Mesendoderm (in vitro differentiated cells): ENCODE data around the gene SLC35E4.
A peak's percentile ranks its signal among the peaks of the same experiment; 100 is the strongest.

ENCODE experiments used
- DNase-seq: peaks from one replicate; pipeline ENCODE4 v3.0.0; 2013
- H2AK5ac ChIP-seq: 2 replicates; pipeline ENCODE4 v1.6.1; 2013; ENCODE audit warnings: low read length, inconsistent platforms
- H2BK120ac ChIP-seq: 2 replicates; pipeline ENCODE4 v1.6.1; 2013; ENCODE audit warnings: low read depth, mild to moderate bottlenecking, low read length, moderate library complexity, mixed read lengths
- H2BK15ac ChIP-seq: replicated peaks from 2 replicates; pipeline ENCODE4 v1.6.1; 2013; ENCODE audit warnings: low read depth, mild to moderate bottlenecking, moderate library complexity
- H2BK5ac ChIP-seq: 2 replicates; pipeline ENCODE4 v1.6.1; 2013; ENCODE audit warnings: low read length, inconsistent platforms
- H3K18ac ChIP-seq: 2 replicates; pipeline ENCODE4 v1.6.1; 2013; ENCODE audit warnings: mild to moderate bottlenecking, low read length, mixed read lengths
- H3K23ac ChIP-seq: one replicate; pipeline ENCODE4 v1.6.1; 2013; ENCODE audit warnings: low read length
- H3K27ac ChIP-seq: 2 replicates; pipeline ENCODE4 v1.5.1; 2013; ENCODE audit warnings: low read depth, mild to moderate bottlenecking, inconsistent platforms, low read length, moderate library complexity
- H3K27me3 ChIP-seq: 2 replicates; pipeline ENCODE4 v1.6.1; 2013; ENCODE audit warnings: low read length, control low read depth, mild to moderate bottlenecking, inconsistent platforms; ENCODE audit not compliant: insufficient read depth, poor library complexity
- H3K36me3 ChIP-seq: 2 replicates; pipeline ENCODE4 v1.6.1; 2013; ENCODE audit warnings: low read length, inconsistent platforms; ENCODE audit not compliant: control insufficient read depth, insufficient read depth
- H3K4ac ChIP-seq: one replicate; pipeline ENCODE4 v1.6.1; 2013; ENCODE audit warnings: low read depth, mild to moderate bottlenecking, low read length, moderate library complexity
- H3K4me1 ChIP-seq: 2 replicates; pipeline ENCODE4 v1.6.1; 2013; ENCODE audit warnings: low read depth, low read length, inconsistent platforms; ENCODE audit not compliant: control insufficient read depth
- H3K4me2 ChIP-seq: 2 replicates; pipeline ENCODE4 v1.6.1; 2013; ENCODE audit warnings: low read length
- H3K4me3 ChIP-seq: 2 replicates; pipeline ENCODE4 v1.5.1; 2013; ENCODE audit warnings: mild to moderate bottlenecking, low read length
- H3K56ac ChIP-seq: one replicate; pipeline ENCODE4 v1.6.1; 2013; ENCODE audit warnings: low read length
- H3K79me1 ChIP-seq: 2 replicates; pipeline ENCODE4 v1.6.1; 2013; ENCODE audit warnings: low read length, inconsistent platforms
- H3K79me2 ChIP-seq: 2 replicates; pipeline ENCODE4 v1.6.1; 2013; ENCODE audit warnings: mild to moderate bottlenecking, low read length; ENCODE audit not compliant: control insufficient read depth, insufficient read depth
- H3K9ac ChIP-seq: 2 replicates; pipeline ENCODE4 v1.6.1; 2013; ENCODE audit warnings: low read length, inconsistent platforms
- H4K5ac ChIP-seq: one replicate; pipeline ENCODE4 v1.6.1; 2013; ENCODE audit warnings: low read length
- H4K8ac ChIP-seq: one replicate; pipeline ENCODE4 v1.6.1; 2013; ENCODE audit warnings: low read depth, mild to moderate bottlenecking, control low read depth, low read length, moderate library complexity
- WGBS: extraction: QIAGEN DNeasy Blood & Tissue Kit; methylation state at CpG from one replicate; pipeline ENCODE4 v1.1.7; 2013; ENCODE audit warnings: low lambda C conversion rate, missing lambda C conversion rate; ENCODE audit not compliant: insufficient coverage; ENCODE audit errors: extremely low coverage; 5-methylcytosine and 5-hydroxymethylcytosine counted together

SLC35E4 gene

DNA sequence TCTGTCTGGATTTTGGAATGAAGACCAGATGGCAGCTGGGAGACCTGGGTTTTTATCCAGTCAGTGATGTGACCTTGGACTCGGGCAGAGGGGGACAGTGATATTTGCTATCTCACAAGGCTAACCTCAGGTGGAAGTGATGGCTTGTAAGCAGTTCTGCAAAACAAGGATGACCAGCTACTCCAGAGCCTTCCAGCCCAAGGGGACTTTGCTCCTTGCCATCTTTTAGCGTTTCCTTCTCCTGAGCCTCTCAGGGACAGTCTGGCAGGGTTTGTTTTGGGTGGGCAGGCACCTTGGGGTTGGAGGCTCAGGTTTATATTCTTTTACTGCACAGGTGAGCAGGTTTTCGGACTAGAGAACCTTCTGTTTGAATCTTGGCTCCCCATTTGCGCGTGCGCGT is 49.6 kb downstream of the SLC35E4 start:
- H3K4me2 ChIP-seq, result no peak overlapping the region
- no peak overlapping the region for H2BK15ac ChIP-seq
- no peak overlapping the region for H3K23ac ChIP-seq
- H3K9ac ChIP-seq, result no peak overlapping the region
- no peak overlapping the region for H3K18ac ChIP-seq
- H3K4me1 ChIP-seq, result no peaks in the 10 kb centered on the region
- no peak overlapping the region for H2BK120ac ChIP-seq
- H2AK5ac ChIP-seq, result no peak overlapping the region
- no peak overlapping the region for H3K4me3 ChIP-seq
- DNase-seq, result no peak
- WGBS, result no CpG with 5 or more reads among the region's 7 CpGs
- no peak overlapping the region for H2BK5ac ChIP-seq
- no peaks in the 10 kb centered on the region for H3K79me2 ChIP-seq
- no peak overlapping the region for H3K27ac ChIP-seq
- no peak overlapping the region for H3K56ac ChIP-seq
- no peak overlapping the region for H3K4ac ChIP-seq
- H4K5ac ChIP-seq, result no peak overlapping the region
- no peaks in the 10 kb centered on the region for H3K79me1 ChIP-seq
- no peak overlapping the region for H4K8ac ChIP-seq
- H3K36me3 ChIP-seq, result no peaks in the 10 kb centered on the region
- no peaks in the 10 kb centered on the region for H3K27me3 ChIP-seq

DNA sequence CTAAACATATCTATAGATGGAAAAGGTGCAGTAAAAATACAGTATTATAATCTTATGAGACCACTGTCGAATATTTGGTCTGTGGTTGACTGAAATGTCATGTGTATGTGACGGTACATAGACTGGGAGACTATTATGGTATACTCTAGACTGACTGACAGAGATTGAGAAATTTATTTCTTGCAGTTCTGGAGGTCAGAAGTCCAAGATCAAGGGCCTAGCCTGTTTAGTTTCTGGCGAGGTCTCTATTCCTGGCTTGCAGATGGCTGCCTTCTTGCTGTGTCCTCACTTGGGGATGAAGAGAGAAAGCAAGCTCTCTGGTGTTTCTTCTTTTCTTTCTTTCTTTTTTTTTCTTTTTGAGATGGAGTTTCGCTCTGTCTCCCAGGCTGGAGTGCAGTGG is 51.8 kb downstream of the SLC35E4 start:
- H3K23ac ChIP-seq, result no peak overlapping the region
- no peak for DNase-seq
- H3K4ac ChIP-seq, result no peak overlapping the region
- H4K5ac ChIP-seq, result no peak overlapping the region
- H3K27me3 ChIP-seq, result no peaks in the 10 kb centered on the region
- H3K27ac ChIP-seq, result no peak overlapping the region
- H3K56ac ChIP-seq, result no peak overlapping the region
- no peak overlapping the region for H2BK15ac ChIP-seq
- H3K4me3 ChIP-seq, result no peak overlapping the region
- H3K4me2 ChIP-seq, result no peak overlapping the region
- no peaks in the 10 kb centered on the region for H3K36me3 ChIP-seq
- H2BK5ac ChIP-seq, result no peak overlapping the region
- H3K9ac ChIP-seq, result no peak overlapping the region
- no peak overlapping the region for H4K8ac ChIP-seq
- H3K79me2 ChIP-seq, result no peaks in the 10 kb centered on the region
- no peaks in the 10 kb centered on the region for H3K4me1 ChIP-seq
- WGBS, result no CpG with 5 or more reads among the region's 4 CpGs
- no peaks in the 10 kb centered on the region for H3K79me1 ChIP-seq
- H2BK120ac ChIP-seq, result no peak overlapping the region
- H2AK5ac ChIP-seq, result no peak overlapping the region
- H3K18ac ChIP-seq, result no peak overlapping the region

DNA sequence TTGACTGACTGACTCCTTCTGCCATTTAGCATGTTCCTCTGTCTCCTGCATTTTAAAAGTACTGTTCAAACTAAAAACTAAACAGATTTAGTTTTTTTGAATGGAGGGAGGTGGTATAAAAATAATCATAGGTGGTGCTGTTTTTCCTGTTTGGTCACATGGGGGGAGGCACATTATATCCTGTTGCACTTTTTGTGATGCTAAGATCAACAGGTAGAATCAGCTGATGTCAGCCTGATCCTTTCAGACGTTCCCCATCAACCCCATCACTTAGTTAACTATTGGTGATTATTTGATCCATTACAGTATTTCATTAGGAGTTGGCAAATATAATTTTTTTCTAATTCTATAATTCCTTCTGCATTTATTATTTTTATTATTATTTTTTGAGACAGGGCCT is 54.0 kb downstream of the SLC35E4 start:
- no peak overlapping the region for H2BK15ac ChIP-seq
- H2BK5ac ChIP-seq, result no peak overlapping the region
- H3K9ac ChIP-seq, result no peak overlapping the region
- no peaks in the 10 kb centered on the region for H3K36me3 ChIP-seq
- no peaks in the 10 kb centered on the region for H3K27me3 ChIP-seq
- H3K18ac ChIP-seq, result no peak overlapping the region
- H2BK120ac ChIP-seq, result no peak overlapping the region
- H3K27ac ChIP-seq, result no peak overlapping the region
- no peak overlapping the region for H3K4me3 ChIP-seq
- H3K79me1 ChIP-seq, result no peaks in the 10 kb centered on the region
- H3K4me1 ChIP-seq, result no peaks in the 10 kb centered on the region
- H4K5ac ChIP-seq, result no peak overlapping the region
- no peak overlapping the region for H3K23ac ChIP-seq
- H3K79me2 ChIP-seq, result no peaks in the 10 kb centered on the region
- no peak for DNase-seq
- no CpG with 5 or more reads among the region's 1 CpG for WGBS
- H3K4ac ChIP-seq, result no peak overlapping the region
- H2AK5ac ChIP-seq, result no peak overlapping the region
- no peak overlapping the region for H3K56ac ChIP-seq
- H3K4me2 ChIP-seq, result no peak overlapping the region
- H4K8ac ChIP-seq, result no peak overlapping the region

DNA sequence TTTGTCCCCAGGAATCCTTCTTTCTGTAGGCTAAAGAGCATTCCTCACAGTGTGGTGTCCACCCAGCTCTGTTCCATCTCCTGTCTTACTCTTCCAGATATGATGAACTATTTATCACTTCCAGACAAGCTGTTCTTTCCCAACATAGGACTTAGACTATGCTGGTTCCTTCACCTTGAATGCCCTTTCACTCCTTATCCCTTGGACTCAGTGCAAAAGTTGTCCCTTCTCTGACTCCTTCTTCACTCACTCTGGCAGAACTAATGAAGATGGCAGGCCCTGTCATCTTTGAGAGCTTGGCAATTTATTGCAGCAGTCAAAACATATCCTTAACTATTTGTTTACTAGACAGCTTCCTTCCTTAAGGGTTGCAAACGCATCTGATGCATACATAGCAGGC is 55.6 kb downstream of the SLC35E4 start:
- Histone ChIP-seq H2BK5ac (no peak overlapping the region), H3K4ac (no peak overlapping the region), H3K27me3 (peaks cover 8% of the 10 kb centered on the region), H3K4me2 (no peak overlapping the region), H3K36me3 (no peaks in the 10 kb centered on the region), H3K56ac (no peak overlapping the region), H3K79me1 (no peaks in the 10 kb centered on the region), H3K18ac (no peak overlapping the region), H2BK120ac (no peak overlapping the region), H3K9ac (no peak overlapping the region), H2AK5ac (no peak overlapping the region), H2BK15ac (no peak overlapping the region), H3K4me1 (no peaks in the 10 kb centered on the region), H4K8ac (no peak overlapping the region), H3K79me2 (no peaks in the 10 kb centered on the region), H3K23ac (no peak overlapping the region), H4K5ac (no peak overlapping the region), H3K4me3 (no peak overlapping the region), H3K27ac (no peak overlapping the region)
- DNase-seq, result no peak
- no CpG with 5 or more reads among the region's 1 CpG for whole genome bisulfite sequencing

DNA sequence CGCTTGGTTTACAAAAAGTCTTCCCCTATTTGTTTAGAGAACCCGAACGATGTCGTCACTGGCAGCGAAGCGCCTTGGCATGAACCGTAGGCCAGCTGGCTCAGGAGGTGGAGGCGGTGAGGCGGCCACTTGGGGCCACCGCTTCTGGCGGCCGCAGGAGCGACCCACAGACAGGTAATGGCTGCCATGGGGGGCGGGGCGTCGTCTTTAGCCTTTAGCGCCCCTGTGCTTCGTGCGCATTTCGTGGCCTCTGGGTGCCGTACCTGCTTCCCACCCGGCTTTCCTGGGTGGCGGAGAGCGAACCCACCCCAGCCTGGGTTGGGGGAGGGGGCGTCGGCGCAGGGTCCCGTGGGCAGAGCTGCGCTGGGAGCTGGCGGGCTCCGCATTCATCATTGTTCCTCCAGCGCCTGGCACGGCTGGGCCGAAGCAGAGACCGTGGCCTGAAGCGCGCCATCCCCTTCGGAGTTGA is 58.6 kb downstream of the SLC35E4 start:
- Histone ChIP-seq H3K4ac (no peak overlapping the region), H3K4me3 (peak overlapping the region; percentile 62), H3K27ac (no peak overlapping the region), H2BK120ac (no peak overlapping the region), H3K56ac (peak overlapping the region; percentile 93), H3K79me1 (no peaks in the 10 kb centered on the region), H3K27me3 (peaks cover 8% of the 10 kb centered on the region), H3K36me3 (no peaks in the 10 kb centered on the region), H3K9ac (peak overlapping the region; percentile 88), H2BK15ac (no peak overlapping the region), H3K18ac (no peak overlapping the region), H2BK5ac (no peak overlapping the region), H4K8ac (no peak overlapping the region), H2AK5ac (no peak overlapping the region), H3K4me1 (no peaks in the 10 kb centered on the region), H4K5ac (no peak overlapping the region), H3K23ac (no peak overlapping the region), H3K79me2 (no peaks in the 10 kb centered on the region), H3K4me2 (peak overlapping the region; percentile 19)
- peak; percentile 58 for DNase-seq
- no CpG with 5 or more reads among the region's 38 CpGs for WGBS

DNA sequence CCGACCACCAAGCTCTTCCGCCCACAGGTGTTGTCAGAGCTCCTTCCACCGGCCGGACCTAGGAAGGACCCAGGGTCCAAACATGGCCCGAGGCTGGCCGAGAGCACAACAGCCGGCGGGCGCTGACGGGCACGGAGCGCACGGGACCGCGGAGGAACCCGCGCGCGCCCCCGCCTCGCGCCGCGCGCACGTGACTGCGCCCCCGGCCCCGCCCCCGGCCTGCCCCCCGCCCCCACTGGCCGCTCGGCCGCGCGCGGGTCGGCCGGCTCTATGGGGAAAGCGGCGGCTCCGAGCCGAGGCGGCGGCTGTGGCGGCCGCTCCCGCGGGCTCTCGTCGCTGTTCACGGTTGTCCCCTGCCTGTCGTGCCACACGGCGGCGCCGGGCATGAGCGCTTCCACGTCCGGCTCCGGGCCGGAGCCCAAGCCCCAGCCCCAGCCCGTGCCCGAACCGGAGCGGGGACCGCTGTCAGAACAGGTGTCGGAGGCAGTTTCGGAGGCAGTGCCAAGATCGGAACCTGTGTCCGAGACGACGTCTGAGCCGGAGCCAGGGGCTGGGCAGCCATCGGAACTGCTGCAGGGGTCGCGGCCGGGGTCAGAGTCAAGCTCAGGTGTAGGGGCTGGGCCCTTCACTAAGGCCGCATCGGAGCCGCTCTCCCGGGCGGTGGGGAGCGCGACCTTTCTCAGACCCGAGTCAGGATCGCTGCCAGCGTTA is 59.2 kb downstream of the SLC35E4 start, which contains the start of gene OSBP2:
OSBP2 (plus strand) TSS at position 235 of the 711 bp plus-strand sequence; CDS start at position 271, 36 bp downstream.
- peak within 1 kb of the TSS; percentile 62 for H3K4me3 ChIP-seq
- H3K27ac ChIP-seq, result no peak within 1 kb of the TSS
- no peak within 1 kb of the TSS for H2AK5ac ChIP-seq
- no peak within 1 kb of the TSS for H3K18ac ChIP-seq
- H2BK5ac ChIP-seq, result no peak within 1 kb of the TSS
- peak within 1 kb of the TSS; percentile 98 for H3K4me2 ChIP-seq
- no peak within 1 kb of the TSS for H2BK120ac ChIP-seq
- H3K56ac ChIP-seq, result peak within 1 kb of the TSS; percentile 93
- no peak within 1 kb of the TSS for H2BK15ac ChIP-seq
- no peaks in the 10 kb centered on the region for H3K79me2 ChIP-seq
- DNase-seq, result no peak
- no peaks in the 10 kb centered on the region for H3K79me1 ChIP-seq
- no peaks in the 10 kb centered on the region for H3K36me3 ChIP-seq
- H3K27me3 ChIP-seq, result peaks cover 8% of the 10 kb centered on the region
- H3K4ac ChIP-seq, result no peak within 1 kb of the TSS
- H4K8ac ChIP-seq, result no peak within 1 kb of the TSS
- no CpG with 5 or more reads among the region's 88 CpGs for WGBS
- peak within 1 kb of the TSS; percentile 37 for H3K23ac ChIP-seq
- H4K5ac ChIP-seq, result no peak within 1 kb of the TSS
- peak within 1 kb of the TSS; percentile 88 for H3K9ac ChIP-seq
- no peaks in the 10 kb centered on the region for H3K4me1 ChIP-seq
